ENCODE measurements around the gene ENTPD2. TPM values are rescaled to one million over a fixed set of nuclear protein-coding genes. Genes with fewer than 3 reads are reported as not detected.

The ENTPD2 gene
- total RNA-seq, 6 donors from 2014 or later, result 0.34 to 0.98 (median 0.55) TPM; not detected in 2

GRCh38 chr9:137075275-137075775 lies 21.5 kb upstream of the ENTPD2 start:
- Histone ChIP-seq H3K36me3 (peaks cover 0 to 18% (median 16%) of the 10 kb centered on the region in 4 donors), H3K27ac (no peak overlapping the region), H3K4me3 (no peak overlapping the region), H3K27me3 (peaks cover 0 to 6% (median 0%) of the 10 kb centered on the region in 4 donors), H3K9me3 (no peaks in the 10 kb centered on the region), H3K4me1 (peaks cover 23 to 57% (median 24%) of the 10 kb centered on the region in 4 donors)
- TF ChIP-seq POLR2A (IDR thresholded peaks at IDR 0.05), result no peak
- TF ChIP-seq EP300 (IDR thresholded peaks at IDR 0.05), result no peak
- no peak for TF ChIP-seq CTCF (IDR thresholded peaks at IDR 0.05)
- no peak for TF ChIP-seq POLR2AphosphoS5 (IDR thresholded peaks at IDR 0.05)
- no peak for DNase-seq
- whole genome bisulfite sequencing, 2 donors, result 85 to 86% methylated on average over 12 of the region's 12 CpGs
- ATAC-seq (ENCODE audit: low FRiP score in 2 of 2), result no peak

GRCh38 chr9:137074657-137075274 lies 20.9 kb upstream of the ENTPD2 start:
- 79 to 85% methylated on average over 12 of the region's 12 CpGs for WGBS, 2 donors
- TF ChIP-seq EP300 (IDR thresholded peaks at IDR 0.05) (no peak), POLR2A (IDR thresholded peaks at IDR 0.05) (no peak), POLR2AphosphoS5 (IDR thresholded peaks at IDR 0.05) (no peak), CTCF (IDR thresholded peaks at IDR 0.05) (no peak)
- Histone ChIP-seq H3K9me3 (no peaks in the 10 kb centered on the region), H3K36me3 (peaks cover 0 to 13% (median 10%) of the 10 kb centered on the region in 4 donors), H3K4me3 (no peak overlapping the region), H3K27ac (no peak overlapping the region), H3K27me3 (peaks cover 0 to 6% (median under 1%) of the 10 kb centered on the region in 4 donors), H3K4me1 (peaks cover 23 to 60% (median 29%) of the 10 kb centered on the region in 4 donors)
- ATAC-seq (ENCODE audit: low FRiP score in 2 of 2), result no peak
- DNase-seq, result peak in 1 of 2 donors; percentile 34

GRCh38 chr9:137073992-137074399 lies 20.1 kb upstream of the ENTPD2 start:
- H3K4me1 ChIP-seq, result peaks cover 29 to 60% (median 36%) of the 10 kb centered on the region in 4 donors
- H3K36me3 ChIP-seq, result peaks cover 0 to 5% (median 3%) of the 10 kb centered on the region in 4 donors
- TF ChIP-seq CTCF (IDR thresholded peaks at IDR 0.05) (no peak), EP300 (IDR thresholded peaks at IDR 0.05) (no peak), POLR2A (IDR thresholded peaks at IDR 0.05) (no peak)
- WGBS, 2 donors, result 87 to 89% methylated on average over 8 of the region's 8 CpGs
- no peak overlapping the region for H3K27ac ChIP-seq
- no peak for DNase-seq
- no peaks in the 10 kb centered on the region for H3K9me3 ChIP-seq
- H3K27me3 ChIP-seq, result peaks cover 0 to 8% (median 3%) of the 10 kb centered on the region in 4 donors
- no peak for ATAC-seq (ENCODE audit: low FRiP score in 2 of 2)
- no peak overlapping the region for H3K4me3 ChIP-seq

GRCh38 chr9:137071282-137071681 lies 17.4 kb upstream of the ENTPD2 start:
- WGBS, 2 donors, result 89 to 100% methylated on average over 2 of the region's 2 CpGs
- peak in 1 of 2 donors; percentile 12 for DNase-seq
- H3K27me3 ChIP-seq, result peaks cover 0 to 10% (median 0%) of the 10 kb centered on the region in 4 donors
- TF ChIP-seq POLR2A (IDR thresholded peaks at IDR 0.05), result no peak
- no peak for TF ChIP-seq EP300 (IDR thresholded peaks at IDR 0.05)
- no peak for TF ChIP-seq CTCF (IDR thresholded peaks at IDR 0.05)
- TF ChIP-seq POLR2AphosphoS5 (IDR thresholded peaks at IDR 0.05), result no peak
- peaks cover 14 to 36% (median 20%) of the 10 kb centered on the region in 4 donors for H3K4me1 ChIP-seq
- peak overlapping the region in 3 of 4 donors; percentile 23 to 82 (median 71) for H3K27ac ChIP-seq
- peak overlapping the region in 3 of 4 donors; percentile 47 to 59 (median 56) for H3K4me3 ChIP-seq
- no peaks in the 10 kb centered on the region for H3K9me3 ChIP-seq
- no peaks in the 10 kb centered on the region for H3K36me3 ChIP-seq
- ATAC-seq (ENCODE audit: low FRiP score in 2 of 2), result peak in 1 of 2 donors; percentile 0

All from upper lobe of left lung (tissue), 6 donors.